Activated CD4-positive, alpha-beta T cell treated with anti-CD3 and anti-CD28 coated beads, Interleukin-2, amount 50 U/mL, for 24 hours (primary cell): Measurements from ENCODE around the gene HDAC9.

ENCODE experiments used
- DNase-seq, 2 donors: peaks; one replicate each; pipeline ENCODE4 v3.0.0-alpha.2; 2020; ENCODE audit warnings: low read depth in 1 of 2, low spot score in 1 of 2

HDAC9 gene

DNA sequence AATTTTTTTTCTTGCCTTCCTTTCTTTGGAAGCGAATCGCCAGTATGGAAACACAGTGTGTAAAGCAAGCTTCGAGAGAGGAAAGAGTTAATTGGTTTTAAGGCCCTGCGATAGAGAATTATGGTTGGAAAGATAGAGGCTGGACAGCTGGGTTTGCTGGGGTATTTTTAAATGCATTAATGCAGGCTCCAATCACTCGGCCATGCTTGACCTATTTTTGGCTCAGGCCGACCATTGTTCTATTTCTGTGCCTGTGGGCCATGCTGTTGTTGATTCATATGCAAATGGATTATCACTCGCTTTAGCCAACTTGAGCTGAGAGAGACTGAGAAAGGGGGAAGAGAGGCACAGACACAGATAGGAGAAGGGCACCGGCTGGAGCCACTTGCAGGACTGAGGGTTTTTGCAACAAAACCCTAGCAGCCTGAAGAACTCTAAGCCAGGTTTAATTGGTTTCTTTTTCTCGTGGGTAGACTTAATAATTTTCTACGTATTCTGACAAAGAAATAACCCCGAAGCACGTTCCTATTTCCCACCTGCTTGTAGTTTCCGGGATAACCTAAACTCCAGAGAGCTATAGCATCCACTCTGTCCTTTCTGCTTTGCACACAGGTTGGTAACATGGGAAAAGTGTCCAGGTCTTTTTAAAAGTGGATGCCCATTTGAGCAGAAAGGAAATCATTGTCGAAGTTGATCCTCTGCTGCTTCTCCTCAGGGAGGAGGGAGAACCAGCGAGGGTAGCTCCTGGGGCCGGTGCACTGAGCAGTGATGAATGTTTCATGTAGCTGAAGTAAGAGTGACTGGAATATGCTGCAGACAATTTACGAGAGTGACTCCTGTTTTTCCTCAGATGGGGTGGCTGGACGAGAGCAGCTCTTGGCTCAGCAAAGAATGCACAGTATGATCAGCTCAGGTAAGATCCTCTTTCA lies at the start of gene HDAC9:
TSS of gene HDAC9 (plus strand) at position 338 of the 929 bp plus-strand sequence. CDS start at position 892, 554 bp downstream.
- no peak for DNase-seq

DNA sequence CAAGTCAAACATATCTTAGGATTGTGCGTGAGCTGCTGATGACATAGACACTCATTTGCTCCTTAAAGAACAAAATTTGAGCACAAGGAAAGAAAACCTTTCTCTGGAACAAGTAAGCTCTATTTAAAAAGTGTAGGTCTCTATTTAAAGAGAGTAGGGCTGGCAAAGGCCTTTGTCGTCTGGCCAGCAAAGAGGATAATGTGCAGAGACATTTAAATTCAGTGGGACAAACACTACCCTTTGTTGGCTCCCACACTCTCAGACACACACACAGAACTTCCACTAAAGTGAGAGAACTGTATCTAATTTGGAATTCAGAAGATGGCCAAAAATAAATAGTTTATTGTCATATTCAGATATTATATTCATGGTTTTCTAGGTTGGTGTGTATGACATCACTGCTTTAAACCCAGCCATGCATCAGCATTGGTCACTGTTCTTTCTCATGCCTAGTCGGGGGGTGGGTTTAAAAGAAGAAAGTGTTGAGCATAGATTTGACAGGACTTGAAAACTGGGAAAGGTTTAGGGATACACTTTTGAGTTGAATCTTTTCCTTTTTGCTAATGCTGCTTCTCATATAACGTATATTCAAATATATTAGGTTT lies 49.5 kb upstream of the HDAC9 start:
- DNase-seq, result no peak

DNA sequence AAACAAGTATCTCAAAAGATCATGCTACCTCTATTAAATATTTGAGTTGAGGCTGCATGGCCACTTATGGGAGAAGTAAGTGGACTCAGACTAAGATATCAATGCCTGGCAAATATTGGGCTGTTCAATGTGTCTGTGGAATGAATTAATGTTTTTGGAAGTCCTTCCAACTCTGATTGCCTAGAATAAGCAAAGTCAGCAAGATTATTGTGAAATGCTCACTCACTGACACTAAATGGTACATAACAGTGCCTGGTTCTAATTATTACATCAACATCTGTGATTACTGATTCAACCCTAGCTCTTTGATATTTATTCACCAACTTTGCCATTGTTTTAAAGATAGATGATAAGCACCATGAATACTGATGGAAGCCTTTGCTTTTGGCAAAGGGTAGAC lies 45.5 kb upstream of the HDAC9 start:
- DNase-seq, result no peak

DNA sequence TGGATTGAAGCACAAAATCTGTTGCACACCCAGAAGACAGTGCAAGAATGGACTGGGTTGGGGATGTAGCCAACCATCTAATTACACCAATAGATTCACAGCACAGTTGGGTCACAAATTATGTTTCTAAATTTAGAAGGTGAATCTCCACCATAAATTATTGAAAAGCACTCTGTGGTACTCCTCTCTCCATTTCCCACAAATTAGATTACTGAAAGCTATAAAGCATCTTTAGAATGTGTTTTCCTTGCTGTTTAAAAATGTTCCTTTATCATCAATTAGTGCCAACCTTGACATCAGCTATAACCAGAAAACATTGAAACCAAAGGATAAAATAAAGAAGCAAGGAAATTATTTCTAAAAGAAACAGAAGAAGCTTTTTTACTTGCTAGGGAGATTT lies 39.9 kb upstream of the HDAC9 start:
- DNase-seq, result no peak

DNA sequence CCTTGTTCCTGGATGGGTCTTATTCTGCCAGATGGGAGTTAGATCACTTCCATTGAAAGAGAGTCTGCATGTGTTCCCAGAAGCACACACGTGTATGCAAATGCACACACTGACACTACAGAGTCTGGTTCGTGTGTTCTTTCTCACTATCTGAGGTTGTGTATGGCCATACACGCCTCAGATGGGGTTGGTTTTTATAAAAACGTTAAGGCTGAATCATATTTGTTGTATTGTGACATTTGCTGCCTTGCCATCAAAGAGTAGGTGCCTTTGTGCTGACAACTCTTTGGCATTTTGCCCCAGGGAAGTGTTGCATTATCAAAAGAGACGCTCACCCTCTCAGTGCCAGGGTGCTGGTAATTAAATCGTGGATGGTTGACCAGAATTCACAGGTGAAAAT lies 37.7 kb upstream of the HDAC9 start:
- no peak for DNase-seq

DNA sequence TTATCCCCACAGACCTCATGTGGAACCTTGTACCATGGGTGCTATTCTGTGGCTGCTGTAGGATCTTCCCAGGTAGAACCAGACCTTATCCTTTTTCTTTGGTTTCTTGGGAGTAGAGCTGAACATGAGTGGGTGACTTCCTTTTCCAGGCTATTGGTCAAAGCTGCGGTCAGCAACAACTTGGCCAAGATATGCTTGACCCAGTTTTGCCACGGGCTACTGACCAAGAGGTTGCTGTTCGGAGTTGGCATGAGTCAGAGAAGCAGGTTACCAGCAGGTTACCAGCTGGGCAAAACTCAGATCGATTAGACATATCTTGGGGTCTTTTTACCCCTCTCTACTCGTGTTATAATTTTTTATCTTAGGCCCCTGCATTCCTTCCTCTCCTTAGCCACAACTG lies 36.7 kb upstream of the HDAC9 start:
- DNase-seq, result no peak

DNA sequence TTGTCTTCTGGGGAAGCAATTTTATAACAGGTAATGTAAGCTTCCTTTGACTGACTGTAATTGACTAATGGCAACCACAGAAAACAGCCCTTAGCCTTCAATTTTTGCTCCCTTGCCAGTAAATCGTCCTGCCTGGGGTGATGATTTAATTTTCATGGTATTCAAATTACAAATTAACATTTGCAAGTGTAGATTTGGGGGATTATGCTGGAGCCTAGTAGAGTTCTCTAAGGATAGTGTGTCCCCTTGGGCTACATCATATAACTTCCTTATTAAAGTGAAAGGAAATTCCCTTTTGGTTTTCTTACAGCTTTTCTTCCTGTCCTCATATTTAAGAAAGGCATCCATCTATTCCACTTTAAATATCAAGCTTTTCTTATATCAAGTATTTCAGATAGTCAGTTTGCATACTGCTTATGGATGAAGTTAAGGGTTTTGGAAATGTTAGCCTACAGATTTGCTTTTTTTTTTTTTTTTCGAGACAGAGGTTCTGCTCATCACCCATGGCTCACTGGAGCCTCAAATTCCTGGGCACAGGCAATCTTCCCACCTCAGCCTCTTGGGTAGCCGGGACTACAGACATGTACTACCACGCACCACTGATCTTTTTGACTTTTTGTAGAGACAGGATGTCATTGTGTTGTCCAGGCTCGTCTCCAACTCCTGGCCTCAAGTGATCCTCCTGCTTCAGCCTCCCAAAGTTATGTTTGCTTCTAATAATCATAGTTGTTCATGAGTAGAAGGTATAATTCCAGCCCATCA lies 35.9 kb upstream of the HDAC9 start:
- DNase-seq, result no peak

DNA sequence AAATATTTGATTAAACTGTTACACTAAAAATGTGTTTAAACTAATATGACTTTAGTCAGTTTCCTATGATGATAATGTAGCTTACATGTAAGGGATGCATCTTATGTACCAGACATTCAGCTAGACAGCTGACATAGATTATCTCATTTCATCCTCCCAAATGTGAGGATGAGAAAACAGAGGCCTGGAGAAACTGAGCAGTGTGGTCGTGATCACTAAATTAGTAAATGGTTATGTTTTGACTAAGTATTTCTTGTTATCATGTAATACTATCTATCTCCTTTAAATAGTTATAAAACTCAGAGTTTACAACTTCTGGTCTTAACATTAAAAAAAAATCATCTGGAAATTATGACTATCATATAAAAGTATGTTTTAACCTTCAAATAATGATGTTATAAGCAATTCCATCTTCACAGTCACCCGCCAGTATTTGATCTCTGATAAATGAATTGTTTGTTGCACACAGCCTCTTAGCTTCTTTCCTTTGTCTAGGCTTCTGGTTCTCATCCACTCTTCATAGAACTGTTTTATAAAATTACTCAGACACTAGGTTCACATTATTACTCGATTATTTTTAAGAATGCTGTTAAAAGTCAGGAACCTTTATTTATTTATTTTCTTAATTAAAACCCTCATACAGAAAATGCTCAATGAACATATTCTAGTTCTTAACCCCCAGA lies 33.6 kb upstream of the HDAC9 start:
- DNase-seq, result no peak

DNA sequence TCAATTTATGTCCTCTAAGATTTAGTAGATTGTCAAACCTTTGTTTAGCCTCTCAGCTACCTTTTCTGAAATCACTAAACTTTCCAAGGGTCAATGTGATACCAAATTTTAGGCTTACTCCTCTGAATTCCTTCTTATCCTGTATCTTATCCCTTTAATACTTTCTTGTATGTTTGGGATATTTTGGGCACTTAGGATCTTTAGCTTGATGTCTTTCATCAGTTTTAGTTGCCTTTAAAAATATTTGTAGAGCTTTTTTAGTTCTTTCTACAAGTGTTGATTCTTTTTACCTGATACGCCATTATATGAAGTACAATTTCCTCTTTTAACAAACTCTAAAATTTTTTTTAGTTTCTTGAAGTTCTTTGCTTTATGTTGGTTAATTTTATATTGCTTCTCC lies 30.7 kb upstream of the HDAC9 start:
- DNase-seq, result no peak

DNA sequence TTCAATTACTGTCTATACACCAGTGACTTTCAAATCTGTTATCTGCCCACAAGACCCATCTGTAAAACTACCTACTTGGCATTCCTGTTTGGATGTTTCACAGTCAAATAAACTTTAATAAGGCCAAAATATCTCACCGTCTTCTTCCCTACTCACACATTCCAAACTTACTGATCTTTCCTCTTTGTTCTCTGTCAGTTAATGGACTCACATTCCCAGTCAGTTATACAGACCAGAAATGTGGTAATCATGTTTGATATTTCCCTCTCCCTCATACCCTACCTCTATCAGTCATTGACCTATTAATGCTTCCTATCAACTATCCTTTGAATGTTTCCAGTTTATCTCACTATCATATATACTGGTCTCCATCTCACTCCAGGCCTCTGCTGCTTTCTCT lies 28.5 kb upstream of the HDAC9 start:
- no peak for DNase-seq

DNA sequence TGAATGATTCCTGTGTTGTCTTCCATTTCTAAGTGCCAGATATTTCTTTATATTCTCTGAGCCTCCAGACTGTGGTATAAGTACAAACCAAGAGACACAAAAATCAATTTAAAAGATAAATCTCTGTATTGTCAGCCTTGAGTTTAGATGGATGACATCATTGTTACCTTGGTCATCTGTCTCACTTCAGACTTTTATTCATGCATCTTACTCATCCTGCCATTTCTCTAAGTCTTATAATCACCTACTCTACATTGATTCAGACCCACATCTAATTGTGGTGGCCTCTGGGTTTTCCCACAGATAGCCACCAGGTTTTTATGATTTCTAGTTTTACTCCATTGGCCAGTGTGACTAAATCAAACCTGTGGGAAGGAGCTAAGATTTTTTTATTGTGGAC lies 26.8 kb upstream of the HDAC9 start:
- DNase-seq, result no peak

DNA sequence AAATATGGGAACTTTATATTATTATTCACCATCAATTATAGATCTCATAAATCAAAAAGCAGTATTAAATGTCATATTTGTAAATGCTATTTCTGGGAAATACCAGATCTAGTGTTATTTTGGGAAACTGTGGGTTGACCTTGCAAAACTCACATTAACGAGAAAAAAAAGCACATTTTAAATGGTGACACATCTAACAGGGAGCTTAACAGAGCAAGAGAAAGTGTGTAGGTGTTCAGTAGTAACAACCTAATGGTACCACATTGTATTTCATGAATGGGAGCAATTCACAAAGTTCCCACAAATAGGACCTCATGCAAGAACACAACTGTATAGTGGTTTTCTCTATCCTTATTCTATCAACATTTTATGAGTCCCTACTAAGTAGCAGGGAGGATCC lies 26.2 kb upstream of the HDAC9 start:
- no peak for DNase-seq

DNA sequence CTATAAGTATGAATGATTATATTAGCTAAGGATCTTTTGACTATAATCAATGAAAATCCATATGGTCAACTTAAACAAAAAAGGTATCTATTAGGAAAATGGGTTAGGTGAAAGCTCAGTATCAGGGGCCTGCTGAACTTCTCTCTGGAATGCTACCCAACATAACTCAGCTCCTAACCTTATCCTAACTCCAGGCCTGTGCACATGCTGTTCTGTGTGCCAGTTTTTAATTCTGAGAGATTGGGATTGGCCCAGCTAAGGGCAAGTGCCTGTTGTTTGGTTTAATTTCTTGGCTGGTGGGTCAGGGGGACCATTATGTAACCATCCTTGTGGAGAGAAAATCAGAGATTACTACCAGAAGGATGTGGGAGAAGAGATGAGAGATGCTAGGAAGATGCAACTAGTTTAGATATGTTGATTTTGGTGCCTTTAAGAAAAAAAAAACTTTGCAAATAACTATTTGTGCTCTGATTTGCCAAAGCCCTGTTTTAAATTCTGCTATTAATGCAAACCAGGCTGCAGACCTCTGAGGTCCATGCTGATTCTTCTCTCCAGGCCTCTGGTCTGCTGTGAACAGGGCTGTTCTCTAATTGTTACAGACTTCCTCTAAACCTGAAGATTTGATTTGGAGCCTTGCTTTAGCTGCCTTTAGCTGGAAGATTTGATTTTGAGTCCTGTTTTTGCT lies 23.9 kb upstream of the HDAC9 start:
- no peak for DNase-seq

DNA sequence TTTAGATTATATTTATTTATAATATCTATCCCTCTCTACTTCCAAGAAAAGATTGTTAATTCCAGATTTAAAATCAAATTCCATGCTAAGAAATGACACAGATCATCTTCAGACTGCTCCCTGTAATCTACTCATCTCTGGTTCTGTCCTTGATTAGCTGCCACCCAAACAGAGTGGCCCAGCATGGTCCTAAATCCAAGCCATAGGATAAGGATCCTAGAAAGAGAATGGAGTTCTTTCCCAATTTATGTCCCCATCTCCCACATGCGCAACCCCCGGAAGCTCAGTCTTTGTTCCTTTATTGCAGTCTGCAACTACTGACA lies 23.4 kb upstream of the HDAC9 start:
- no peak for DNase-seq

DNA sequence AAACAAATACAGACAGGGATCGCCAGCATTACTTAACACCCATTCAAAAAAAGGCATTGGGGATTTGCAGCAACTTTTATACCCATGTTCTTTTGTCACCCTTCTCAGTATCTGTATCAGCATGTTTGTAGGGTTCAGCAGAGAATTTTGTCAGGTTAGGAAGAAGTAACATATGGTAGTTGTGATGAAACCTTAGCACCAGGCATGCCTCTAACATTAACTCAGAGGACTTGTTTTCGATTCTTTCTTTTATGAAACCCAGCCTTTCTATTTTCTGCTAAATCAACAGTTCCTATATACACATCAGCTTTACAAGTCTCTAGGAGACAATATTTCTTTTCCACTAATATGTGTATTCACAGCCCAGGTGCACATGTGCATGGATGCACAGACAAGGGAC lies 22.4 kb upstream of the HDAC9 start:
- DNase-seq, result no peak

DNA sequence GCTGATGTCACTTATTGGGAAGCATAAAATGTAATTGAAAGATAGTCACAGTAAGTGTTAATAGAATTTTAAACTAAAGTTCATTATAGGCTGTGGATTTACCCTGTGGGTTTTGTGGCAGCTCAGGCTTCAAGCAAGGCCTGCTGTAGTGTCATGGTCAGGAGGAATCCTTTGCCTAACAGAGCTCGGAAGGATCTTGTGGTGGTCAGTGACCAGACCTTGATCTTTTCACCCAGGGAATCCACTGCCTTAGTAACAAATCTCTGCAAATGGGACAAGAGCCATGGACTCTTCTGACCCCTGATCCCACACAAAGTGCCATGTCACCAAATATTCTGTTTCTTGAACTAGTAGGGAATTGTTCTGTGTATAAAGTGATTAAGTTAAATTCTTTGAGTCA lies 20.6 kb upstream of the HDAC9 start:
- DNase-seq, result no peak

DNA sequence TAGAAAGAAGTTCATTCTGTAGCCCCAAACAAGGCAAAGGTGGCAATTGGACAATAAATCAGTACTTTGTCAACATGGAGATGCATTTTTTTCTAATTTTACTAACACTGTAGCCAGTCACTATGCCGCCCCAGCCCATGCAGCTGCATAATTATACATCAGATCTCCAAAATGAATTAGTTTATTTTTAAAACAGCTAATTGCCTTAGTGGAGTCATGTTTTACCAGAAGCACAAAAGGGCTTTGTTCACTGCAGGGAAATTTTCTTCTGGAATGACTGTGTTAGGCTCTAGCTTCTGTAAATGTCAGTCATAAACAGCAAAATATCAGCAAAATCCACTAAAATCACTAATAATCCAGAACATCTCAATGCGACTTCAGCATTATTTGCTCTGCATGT lies 20.1 kb upstream of the HDAC9 start:
- no peak for DNase-seq

DNA sequence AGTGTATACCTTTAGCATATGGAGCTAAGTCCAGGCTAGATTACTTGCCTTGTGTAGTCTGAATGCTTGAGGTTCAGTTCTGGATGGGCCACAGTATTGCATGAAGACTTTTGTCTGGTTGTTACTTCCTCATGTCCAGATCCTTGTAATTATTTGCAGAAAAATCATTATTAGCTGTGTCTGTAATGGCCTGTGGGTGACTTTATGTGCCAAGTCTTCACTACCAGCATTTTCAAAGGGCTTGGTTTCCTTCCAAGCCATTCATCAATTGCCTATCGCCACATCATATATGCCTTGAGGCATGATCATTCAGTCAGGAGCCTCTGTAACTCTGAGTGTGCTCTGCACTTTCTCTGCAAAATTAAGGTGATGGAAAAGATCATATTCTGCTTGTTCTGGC lies 13.8 kb upstream of the HDAC9 start:
- no peak for DNase-seq

DNA sequence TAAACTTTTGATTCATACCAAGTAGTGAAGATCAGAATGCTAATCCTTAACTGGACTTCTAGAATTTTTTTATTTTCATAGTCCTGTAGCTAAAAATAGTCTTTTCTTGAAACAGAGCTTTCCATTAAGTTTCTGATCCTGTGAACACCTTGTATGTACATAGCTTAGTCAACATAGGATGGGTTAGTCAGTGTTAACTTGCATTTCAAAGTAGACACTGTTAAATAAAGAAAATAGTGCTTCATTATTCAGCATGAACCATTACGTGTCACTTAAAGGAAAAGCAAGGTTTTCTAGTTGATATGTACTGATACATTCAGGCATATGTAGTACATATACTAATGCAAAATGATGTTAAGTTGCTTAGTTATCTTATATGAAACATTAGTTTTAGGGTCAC lies 7.5 kb upstream of the HDAC9 start:
- DNase-seq, result no peak

DNA sequence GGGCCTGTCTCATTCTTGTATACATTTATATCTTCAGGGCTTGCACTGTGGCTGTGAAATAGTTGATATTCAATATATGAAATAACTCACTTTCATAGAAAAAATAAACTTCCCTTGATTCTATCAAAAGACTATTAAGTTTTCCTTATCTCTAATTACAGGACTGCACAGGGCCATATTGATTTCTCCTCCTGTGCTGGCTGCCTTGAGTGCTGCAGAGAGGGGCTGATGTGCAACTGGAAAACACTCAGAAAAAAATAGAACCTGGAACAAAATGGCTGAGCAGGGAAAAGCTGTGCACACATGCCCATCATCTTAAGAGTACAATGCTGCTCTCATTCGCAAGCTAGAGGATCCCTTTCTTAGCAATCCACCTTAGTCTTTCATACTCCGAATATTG lies 5.9 kb upstream of the HDAC9 start:
- DNase-seq, result no peak

DNA sequence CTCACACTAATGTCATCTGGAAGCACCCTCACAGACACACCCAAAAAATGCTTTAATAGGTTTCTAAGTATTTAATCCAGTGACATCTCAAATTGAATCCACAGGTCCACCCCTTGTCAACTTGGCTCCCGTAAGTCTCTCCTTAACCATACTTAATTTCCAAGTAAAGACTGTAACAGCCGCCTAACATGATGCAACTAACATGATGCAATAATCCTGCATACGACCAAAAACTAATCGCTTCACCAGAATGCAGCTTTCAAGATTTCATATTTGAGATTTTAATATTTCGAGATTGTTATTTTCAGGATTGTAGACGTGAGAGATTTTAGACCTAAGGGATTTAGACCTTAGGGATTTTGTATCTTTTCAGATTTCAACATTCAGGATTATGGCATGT lies 3.7 kb upstream of the HDAC9 start:
- DNase-seq, result no peak
